HepG2 (cell line): ENCODE measurements around the gene STX10. TPM values are rescaled to one million over a fixed set of nuclear protein-coding genes. Genes with fewer than 3 reads are reported as not detected.

ENCODE experiments used
- HOXD1 ChIP-seq: sonication (generic); formaldehyde crosslinking; IDR thresholded peaks from 2 replicates; pipeline ENCODE4 v1.5.0; 2020; ENCODE audit warnings: missing genetic modification reagents
- RNF2 ChIP-seq: fragments of 450-650 bp; conservative IDR thresholded peaks from 2 replicates; pipeline ENCODE4 v1.6.1; 2016; ENCODE audit warnings: low read depth
- YEATS2 ChIP-seq: sonication (generic); formaldehyde crosslinking; IDR thresholded peaks from 2 replicates; pipeline ENCODE4 v1.4.0; 2020; ENCODE audit warnings: missing genetic modification reagents, borderline replicate concordance
- YEATS4 ChIP-seq: sonication (generic); formaldehyde crosslinking; IDR thresholded peaks from 2 replicates; pipeline ENCODE4 v1.4.0; 2020; ENCODE audit warnings: missing genetic modification reagents, borderline replicate concordance
- ZBTB7A ChIP-seq: sonication (generic); formaldehyde crosslinking; IDR thresholded peaks from 2 replicates; pipeline ENCODE4 v1.8.0; 2022; ENCODE audit warnings: mild to moderate bottlenecking, missing genetic modification reagents
- ZNF547 ChIP-seq: sonication (generic); formaldehyde crosslinking; IDR thresholded peaks from 2 replicates; pipeline ENCODE4 v1.5.1; 2020; ENCODE audit warnings: mild to moderate bottlenecking, missing genetic modification reagents
- polyA plus RNA-seq, 8 experiments: library from polyadenylated mRNA; depleted of rRNA in 3 of 8; stranded (reverse) in 7 of 8; unstranded in 1 of 8; fragments of >200 nt; fragmentation: Illumina TruSeq in 4 of 8; extraction: Trizol in 4 of 8; gene quantifications; 2 replicates each; pipeline versions ENCODE4 v1.2.1 to v1.2.3, GENCODE V29; 2011 to 2016; ENCODE audit warnings: low read depth in 4 of 8, missing spikeins in 1 of 8, mixed read lengths in 1 of 8; ENCODE audit not compliant: insufficient read depth in 1 of 8
- total RNA-seq, 5 experiments: library from RNA; depleted of rRNA; stranded (reverse); fragments of >200 nt; fragmentation: Illumina TruSeq; extraction: Trizol; gene quantifications; 2 replicates each; pipeline ENCODE4 v1.2.3, GENCODE V29; 2016; ENCODE audit warnings: low read depth in 1 of 5
- TF ChIP-seq, protein P1 (sequence below): sonication (generic); formaldehyde crosslinking; IDR thresholded peaks from 2 replicates; pipeline ENCODE4 v1.4.0; 2020; ENCODE audit warnings: mild to moderate bottlenecking, low read depth, missing genetic modification reagents
- TF ChIP-seq, protein P2 (sequence below): sonication (generic); formaldehyde crosslinking; IDR thresholded peaks from 2 replicates; pipeline ENCODE4; 2020; ENCODE audit warnings: missing genetic modification reagents, mild to moderate bottlenecking, borderline replicate concordance
- TF ChIP-seq, protein P3 (sequence below): sonication (generic); formaldehyde crosslinking; IDR thresholded peaks from 2 replicates; pipeline ENCODE4 v1.8.0; 2022; ENCODE audit warnings: mild to moderate bottlenecking, missing genetic modification reagents, moderate library complexity
- TF ChIP-seq, protein P4 (sequence below): sonication (generic); formaldehyde crosslinking; IDR thresholded peaks from 2 replicates; pipeline ENCODE4 v1.4.0; 2020; ENCODE audit warnings: missing genetic modification reagents
- TF ChIP-seq, protein P5 (sequence below): sonication (generic); formaldehyde crosslinking; IDR thresholded peaks from 2 replicates; pipeline ENCODE4 v1.4.0; 2020; ENCODE audit warnings: mild to moderate bottlenecking, missing genetic modification reagents, borderline replicate concordance

The STX10 gene
- total and polyA plus RNA-seq, 2 of the 13 experiments (the other 11 are each of a cell fraction or from before 2014, with no cell fraction given), result 47.9 to 66.4 TPM

DNA sequence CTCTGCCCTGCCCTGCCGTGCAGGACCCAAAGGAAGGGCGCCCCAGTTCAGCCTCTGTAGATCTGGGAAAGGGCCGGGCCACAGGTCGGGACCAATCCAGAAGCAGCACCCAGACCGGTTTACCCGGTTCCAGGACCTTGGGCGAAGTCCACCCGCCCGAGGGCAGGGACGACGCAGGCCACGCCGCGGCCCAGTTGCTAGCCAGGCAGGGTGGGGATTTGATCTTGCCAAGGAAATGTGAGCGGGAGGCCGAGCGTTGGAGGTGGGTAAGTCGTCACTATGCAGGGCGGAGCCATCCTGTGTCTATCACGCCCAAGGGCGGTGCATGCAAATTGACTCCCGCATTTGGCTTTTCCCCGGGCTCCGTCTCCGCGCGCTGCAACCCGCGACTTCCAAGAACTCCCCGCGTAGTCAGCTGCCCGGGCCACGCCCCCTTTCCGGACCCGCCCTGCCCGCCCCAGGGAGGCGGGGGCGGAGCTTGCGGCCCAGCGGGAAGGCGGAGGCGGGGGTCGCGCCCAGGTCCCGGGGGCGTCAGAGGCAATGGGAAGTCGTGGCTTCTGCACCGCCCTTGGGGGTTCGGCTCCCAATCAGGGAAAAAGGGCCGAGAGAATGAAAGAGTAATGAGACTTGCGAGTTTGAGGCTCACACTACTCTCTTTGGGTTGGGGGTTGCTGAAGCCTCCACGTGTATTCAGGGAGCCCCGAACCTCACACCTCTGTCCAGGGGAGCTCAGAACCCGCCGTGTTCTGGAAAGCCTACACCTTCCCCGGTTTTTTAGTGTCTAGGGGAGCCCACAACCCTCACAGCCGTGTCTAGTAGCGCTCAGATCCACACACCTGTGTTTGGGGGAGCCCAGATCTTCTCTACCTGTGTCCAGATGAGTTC is 12.8 kb upstream of the STX10 start (continued):
- TF ChIP-seq, protein P1, sequence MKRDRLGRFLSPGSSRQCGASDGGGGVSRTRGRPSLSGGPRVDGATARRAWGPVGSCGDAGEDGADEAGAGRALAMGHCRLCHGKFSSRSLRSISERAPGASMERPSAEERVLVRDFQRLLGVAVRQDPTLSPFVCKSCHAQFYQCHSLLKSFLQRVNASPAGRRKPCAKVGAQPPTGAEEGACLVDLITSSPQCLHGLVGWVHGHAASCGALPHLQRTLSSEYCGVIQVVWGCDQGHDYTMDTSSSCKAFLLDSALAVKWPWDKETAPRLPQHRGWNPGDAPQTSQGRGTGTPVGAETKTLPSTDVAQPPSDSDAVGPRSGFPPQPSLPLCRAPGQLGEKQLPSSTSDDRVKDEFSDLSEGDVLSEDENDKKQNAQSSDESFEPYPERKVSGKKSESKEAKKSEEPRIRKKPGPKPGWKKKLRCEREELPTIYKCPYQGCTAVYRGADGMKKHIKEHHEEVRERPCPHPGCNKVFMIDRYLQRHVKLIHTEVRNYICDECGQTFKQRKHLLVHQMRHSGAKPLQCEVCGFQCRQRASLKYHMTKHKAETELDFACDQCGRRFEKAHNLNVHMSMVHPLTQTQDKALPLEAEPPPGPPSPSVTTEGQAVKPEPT (CRISPR knock-in tag), result 0 out of 2 replicates have a peak, but pooled peaks have one; percentile 27
- TF ChIP-seq, protein P2, sequence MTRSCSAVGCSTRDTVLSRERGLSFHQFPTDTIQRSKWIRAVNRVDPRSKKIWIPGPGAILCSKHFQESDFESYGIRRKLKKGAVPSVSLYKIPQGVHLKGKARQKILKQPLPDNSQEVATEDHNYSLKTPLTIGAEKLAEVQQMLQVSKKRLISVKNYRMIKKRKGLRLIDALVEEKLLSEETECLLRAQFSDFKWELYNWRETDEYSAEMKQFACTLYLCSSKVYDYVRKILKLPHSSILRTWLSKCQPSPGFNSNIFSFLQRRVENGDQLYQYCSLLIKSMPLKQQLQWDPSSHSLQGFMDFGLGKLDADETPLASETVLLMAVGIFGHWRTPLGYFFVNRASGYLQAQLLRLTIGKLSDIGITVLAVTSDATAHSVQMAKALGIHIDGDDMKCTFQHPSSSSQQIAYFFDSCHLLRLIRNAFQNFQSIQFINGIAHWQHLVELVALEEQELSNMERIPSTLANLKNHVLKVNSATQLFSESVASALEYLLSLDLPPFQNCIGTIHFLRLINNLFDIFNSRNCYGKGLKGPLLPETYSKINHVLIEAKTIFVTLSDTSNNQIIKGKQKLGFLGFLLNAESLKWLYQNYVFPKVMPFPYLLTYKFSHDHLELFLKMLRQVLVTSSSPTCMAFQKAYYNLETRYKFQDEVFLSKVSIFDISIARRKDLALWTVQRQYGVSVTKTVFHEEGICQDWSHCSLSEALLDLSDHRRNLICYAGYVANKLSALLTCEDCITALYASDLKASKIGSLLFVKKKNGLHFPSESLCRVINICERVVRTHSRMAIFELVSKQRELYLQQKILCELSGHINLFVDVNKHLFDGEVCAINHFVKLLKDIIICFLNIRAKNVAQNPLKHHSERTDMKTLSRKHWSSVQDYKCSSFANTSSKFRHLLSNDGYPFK (CRISPR knock-in tag), result peak; percentile 73; the same call in 1 of the 2 replicates
- TF ChIP-seq HOXD1 (CRISPR knock-in tag), result no peak
- TF ChIP-seq RNF2, result no peak; the same call in 1 of the 2 replicates
- TF ChIP-seq, protein P3, sequence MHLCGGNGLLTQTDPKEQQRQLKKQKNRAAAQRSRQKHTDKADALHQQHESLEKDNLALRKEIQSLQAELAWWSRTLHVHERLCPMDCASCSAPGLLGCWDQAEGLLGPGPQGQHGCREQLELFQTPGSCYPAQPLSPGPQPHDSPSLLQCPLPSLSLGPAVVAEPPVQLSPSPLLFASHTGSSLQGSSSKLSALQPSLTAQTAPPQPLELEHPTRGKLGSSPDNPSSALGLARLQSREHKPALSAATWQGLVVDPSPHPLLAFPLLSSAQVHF, result no peak
- TF ChIP-seq, protein P4, sequence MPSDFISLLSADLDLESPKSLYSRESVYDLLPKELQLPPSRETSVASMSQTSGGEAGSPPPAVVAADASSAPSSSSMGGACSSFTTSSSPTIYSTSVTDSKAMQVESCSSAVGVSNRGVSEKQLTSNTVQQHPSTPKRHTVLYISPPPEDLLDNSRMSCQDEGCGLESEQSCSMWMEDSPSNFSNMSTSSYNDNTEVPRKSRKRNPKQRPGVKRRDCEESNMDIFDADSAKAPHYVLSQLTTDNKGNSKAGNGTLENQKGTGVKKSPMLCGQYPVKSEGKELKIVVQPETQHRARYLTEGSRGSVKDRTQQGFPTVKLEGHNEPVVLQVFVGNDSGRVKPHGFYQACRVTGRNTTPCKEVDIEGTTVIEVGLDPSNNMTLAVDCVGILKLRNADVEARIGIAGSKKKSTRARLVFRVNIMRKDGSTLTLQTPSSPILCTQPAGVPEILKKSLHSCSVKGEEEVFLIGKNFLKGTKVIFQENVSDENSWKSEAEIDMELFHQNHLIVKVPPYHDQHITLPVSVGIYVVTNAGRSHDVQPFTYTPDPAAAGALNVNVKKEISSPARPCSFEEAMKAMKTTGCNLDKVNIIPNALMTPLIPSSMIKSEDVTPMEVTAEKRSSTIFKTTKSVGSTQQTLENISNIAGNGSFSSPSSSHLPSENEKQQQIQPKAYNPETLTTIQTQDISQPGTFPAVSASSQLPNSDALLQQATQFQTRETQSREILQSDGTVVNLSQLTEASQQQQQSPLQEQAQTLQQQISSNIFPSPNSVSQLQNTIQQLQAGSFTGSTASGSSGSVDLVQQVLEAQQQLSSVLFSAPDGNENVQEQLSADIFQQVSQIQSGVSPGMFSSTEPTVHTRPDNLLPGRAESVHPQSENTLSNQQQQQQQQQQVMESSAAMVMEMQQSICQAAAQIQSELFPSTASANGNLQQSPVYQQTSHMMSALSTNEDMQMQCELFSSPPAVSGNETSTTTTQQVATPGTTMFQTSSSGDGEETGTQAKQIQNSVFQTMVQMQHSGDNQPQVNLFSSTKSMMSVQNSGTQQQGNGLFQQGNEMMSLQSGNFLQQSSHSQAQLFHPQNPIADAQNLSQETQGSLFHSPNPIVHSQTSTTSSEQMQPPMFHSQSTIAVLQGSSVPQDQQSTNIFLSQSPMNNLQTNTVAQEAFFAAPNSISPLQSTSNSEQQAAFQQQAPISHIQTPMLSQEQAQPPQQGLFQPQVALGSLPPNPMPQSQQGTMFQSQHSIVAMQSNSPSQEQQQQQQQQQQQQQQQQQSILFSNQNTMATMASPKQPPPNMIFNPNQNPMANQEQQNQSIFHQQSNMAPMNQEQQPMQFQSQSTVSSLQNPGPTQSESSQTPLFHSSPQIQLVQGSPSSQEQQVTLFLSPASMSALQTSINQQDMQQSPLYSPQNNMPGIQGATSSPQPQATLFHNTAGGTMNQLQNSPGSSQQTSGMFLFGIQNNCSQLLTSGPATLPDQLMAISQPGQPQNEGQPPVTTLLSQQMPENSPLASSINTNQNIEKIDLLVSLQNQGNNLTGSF (CRISPR knock-in tag), result no peak
- TF ChIP-seq, protein P5, sequence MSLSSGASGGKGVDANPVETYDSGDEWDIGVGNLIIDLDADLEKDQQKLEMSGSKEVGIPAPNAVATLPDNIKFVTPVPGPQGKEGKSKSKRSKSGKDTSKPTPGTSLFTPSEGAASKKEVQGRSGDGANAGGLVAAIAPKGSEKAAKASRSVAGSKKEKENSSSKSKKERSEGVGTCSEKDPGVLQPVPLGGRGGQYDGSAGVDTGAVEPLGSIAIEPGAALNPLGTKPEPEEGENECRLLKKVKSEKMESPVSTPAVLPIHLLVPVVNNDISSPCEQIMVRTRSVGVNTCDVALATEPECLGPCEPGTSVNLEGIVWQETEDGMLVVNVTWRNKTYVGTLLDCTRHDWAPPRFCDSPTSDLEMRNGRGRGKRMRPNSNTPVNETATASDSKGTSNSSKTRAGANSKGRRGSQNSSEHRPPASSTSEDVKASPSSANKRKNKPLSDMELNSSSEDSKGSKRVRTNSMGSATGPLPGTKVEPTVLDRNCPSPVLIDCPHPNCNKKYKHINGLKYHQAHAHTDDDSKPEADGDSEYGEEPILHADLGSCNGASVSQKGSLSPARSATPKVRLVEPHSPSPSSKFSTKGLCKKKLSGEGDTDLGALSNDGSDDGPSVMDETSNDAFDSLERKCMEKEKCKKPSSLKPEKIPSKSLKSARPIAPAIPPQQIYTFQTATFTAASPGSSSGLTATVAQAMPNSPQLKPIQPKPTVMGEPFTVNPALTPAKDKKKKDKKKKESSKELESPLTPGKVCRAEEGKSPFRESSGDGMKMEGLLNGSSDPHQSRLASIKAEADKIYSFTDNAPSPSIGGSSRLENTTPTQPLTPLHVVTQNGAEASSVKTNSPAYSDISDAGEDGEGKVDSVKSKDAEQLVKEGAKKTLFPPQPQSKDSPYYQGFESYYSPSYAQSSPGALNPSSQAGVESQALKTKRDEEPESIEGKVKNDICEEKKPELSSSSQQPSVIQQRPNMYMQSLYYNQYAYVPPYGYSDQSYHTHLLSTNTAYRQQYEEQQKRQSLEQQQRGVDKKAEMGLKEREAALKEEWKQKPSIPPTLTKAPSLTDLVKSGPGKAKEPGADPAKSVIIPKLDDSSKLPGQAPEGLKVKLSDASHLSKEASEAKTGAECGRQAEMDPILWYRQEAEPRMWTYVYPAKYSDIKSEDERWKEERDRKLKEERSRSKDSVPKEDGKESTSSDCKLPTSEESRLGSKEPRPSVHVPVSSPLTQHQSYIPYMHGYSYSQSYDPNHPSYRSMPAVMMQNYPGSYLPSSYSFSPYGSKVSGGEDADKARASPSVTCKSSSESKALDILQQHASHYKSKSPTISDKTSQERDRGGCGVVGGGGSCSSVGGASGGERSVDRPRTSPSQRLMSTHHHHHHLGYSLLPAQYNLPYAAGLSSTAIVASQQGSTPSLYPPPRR, result peak; percentile 83
- TF ChIP-seq YEATS2 (CRISPR knock-in tag), result peak; percentile 78; the same call in 1 of the 2 replicates
- peak; percentile 95 for TF ChIP-seq ZBTB7A (CRISPR knock-in tag)
- peak; percentile 71; the same call in 1 of the 2 replicates for TF ChIP-seq YEATS4 (CRISPR knock-in tag)
- peak; percentile 86 for TF ChIP-seq ZNF547 (CRISPR knock-in tag)
